ENCODE results near the gene FAM131C.

The FAM131C gene

GRCh38 chr1:16115468-16115983 is 42.1 kb upstream of the FAM131C start:
- no peaks in the 10 kb centered on the region for H3K9me3 ChIP-seq (ENCODE audit: severe bottlenecking)
- no peaks in the 10 kb centered on the region for H3K27me3 ChIP-seq (ENCODE audit: insufficient read depth, low read depth, severe bottlenecking)
- H3K36me3 ChIP-seq = no peaks in the 10 kb centered on the region
- TF ChIP-seq CTCF (IDR thresholded peaks at IDR 0.05; ENCODE audit: low read depth, low read length) = no peak
- peak overlapping the region; percentile 86 for H3K27ac ChIP-seq
- DNase-seq = no peak
- H3K4me3 ChIP-seq (ENCODE audit: low read depth, low read length) = no peak overlapping the region

- TF ChIP-seq CTCF (IDR thresholded peaks at IDR 0.05; ENCODE audit: low read depth, low read length) = no peak
- Histone ChIP-seq H3K27ac (peak overlapping the region; percentile 86), H3K36me3 (no peaks in the 10 kb centered on the region), H3K27me3 (ENCODE audit: insufficient read depth, low read depth, severe bottlenecking) (no peaks in the 10 kb centered on the region), H3K9me3 (ENCODE audit: severe bottlenecking) (no peaks in the 10 kb centered on the region), H3K4me3 (ENCODE audit: low read depth, low read length) (no peak overlapping the region)
- no peak for DNase-seq
These were observed 41.3 kb upstream of the FAM131C start for GRCh38 chr1:16114527-16115467.

GRCh38 chr1:16112596-16113555 is 39.4 kb upstream of the FAM131C start:
- Histone ChIP-seq H3K27ac (no peak overlapping the region), H3K4me3 (ENCODE audit: low read depth, low read length) (no peak overlapping the region), H3K27me3 (ENCODE audit: insufficient read depth, low read depth, severe bottlenecking) (no peaks in the 10 kb centered on the region), H3K9me3 (ENCODE audit: severe bottlenecking) (peaks cover 9% of the 10 kb centered on the region), H3K36me3 (no peaks in the 10 kb centered on the region)
- no peak for TF ChIP-seq CTCF (IDR thresholded peaks at IDR 0.05; ENCODE audit: low read depth, low read length)
- no peak for DNase-seq

GRCh38 chr1:16111771-16112595 is 38.5 kb upstream of the FAM131C start:
- H3K27me3 ChIP-seq (ENCODE audit: insufficient read depth, low read depth, severe bottlenecking) = no peaks in the 10 kb centered on the region
- no peaks in the 10 kb centered on the region for H3K36me3 ChIP-seq
- H3K9me3 ChIP-seq (ENCODE audit: severe bottlenecking) = peaks cover 10% of the 10 kb centered on the region
- DNase-seq = peak; percentile 48
- H3K27ac ChIP-seq = no peak overlapping the region
- no peak overlapping the region for H3K4me3 ChIP-seq (ENCODE audit: low read depth, low read length)
- TF ChIP-seq CTCF (IDR thresholded peaks at IDR 0.05; ENCODE audit: low read depth, low read length) = no peak

GRCh38 chr1:16110884-16111283 is 37.4 kb upstream of the FAM131C start:
- Histone ChIP-seq H3K4me3 (ENCODE audit: low read depth, low read length) (no peak overlapping the region), H3K27ac (no peak overlapping the region), H3K27me3 (ENCODE audit: insufficient read depth, low read depth, severe bottlenecking) (no peaks in the 10 kb centered on the region), H3K9me3 (ENCODE audit: severe bottlenecking) (peaks cover 10% of the 10 kb centered on the region), H3K36me3 (no peaks in the 10 kb centered on the region)
- no peak for TF ChIP-seq CTCF (IDR thresholded peaks at IDR 0.05; ENCODE audit: low read depth, low read length)
- no peak for DNase-seq
